ENCODE results near the gene SNORC. TPM values are rescaled to one million over a fixed set of nuclear protein-coding genes. Genes with fewer than 3 reads are reported as not detected.

Gene SNORC
- total RNA-seq, 1 donor from 2014 or later = 1.3 TPM

DNA sequence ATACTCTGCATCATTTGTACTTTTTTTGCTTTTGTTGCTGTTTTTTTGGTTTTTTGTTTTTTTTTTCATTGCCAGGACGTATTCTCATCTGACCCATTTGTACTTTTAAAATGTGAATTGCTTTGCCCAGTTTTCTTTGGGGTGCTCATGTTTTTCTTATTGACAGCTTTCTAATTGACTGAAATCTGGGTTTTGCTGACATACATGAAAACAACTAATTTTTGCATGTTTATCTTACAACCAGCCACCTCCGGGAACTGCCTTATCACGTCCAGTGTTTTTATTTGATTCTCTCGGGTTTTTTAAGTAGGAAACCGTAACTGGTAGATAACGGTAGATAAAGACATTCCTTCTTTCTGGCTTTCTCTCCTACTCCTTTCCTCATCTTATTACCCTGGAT lies 38.6 kb downstream of the SNORC start:
- intact Hi-C loops (cut with micrococcal nuclease) = no loop called here
- DNase-seq = no peak
- ATAC-seq = no peak

GRCh38 chr2:232910376-232910775 lies 40.3 kb downstream of the SNORC start:
- ATAC-seq = no peak
- no peak for DNase-seq
- intact Hi-C loops (cut with micrococcal nuclease) = no loop called here

DNA sequence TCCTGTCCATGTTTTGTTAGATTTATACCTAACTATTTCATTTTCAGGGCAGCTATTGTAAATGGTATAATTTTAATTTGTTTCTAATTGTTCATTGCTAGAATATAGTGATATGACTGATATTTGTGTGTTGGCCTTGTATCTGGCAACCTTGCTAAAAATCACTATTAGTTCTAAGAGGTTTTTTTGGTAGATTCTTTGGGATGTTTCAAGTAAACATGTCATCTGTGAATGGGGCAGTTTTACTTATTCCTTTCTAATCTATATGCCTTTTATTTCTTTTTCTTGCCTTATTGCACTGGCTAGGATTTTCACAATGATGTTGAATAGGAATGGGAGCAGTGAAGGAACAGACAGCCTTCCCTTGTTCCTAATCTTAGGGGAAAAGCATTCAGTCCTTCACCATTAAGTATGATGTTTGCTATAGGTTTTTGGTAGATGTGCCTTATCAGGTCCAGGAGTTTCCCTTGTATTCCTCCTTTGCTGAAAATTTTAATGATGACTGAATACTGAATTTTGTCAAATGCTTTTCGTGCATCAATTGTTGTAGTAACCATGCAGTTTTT lies 41.7 kb downstream of the SNORC start:
- ATAC-seq (no peak), DNase-seq (no peak)
- intact Hi-C loops (cut with micrococcal nuclease) = no loop called here

DNA sequence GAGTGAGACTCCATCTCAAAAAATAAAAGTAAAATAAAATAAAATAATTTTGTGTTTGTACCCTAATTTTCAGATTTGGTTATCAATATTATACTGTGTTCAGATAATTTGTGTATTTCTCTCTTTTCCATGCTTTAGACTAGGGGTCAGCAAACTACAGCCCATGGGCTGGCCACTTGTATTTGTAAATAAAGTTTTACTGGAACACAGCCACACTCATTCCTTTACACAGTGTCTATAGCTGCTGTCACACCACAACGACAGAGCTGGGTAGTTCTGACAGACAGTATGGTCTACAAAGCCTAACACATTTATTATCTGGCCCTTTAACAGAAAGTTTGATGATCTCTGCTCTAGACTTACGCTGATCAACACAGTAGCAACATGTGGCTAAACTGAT lies 43.8 kb downstream of the SNORC start:
- ATAC-seq (no peak), DNase-seq (no peak)
- intact Hi-C loops (cut with micrococcal nuclease) = no loop called here

- intact Hi-C loops (cut with micrococcal nuclease) = no loop called here
- DNase-seq (no peak), ATAC-seq (no peak)
Measured at GRCh38 chr2:232919141-232919540, 49.1 kb downstream of the SNORC start.

DNA sequence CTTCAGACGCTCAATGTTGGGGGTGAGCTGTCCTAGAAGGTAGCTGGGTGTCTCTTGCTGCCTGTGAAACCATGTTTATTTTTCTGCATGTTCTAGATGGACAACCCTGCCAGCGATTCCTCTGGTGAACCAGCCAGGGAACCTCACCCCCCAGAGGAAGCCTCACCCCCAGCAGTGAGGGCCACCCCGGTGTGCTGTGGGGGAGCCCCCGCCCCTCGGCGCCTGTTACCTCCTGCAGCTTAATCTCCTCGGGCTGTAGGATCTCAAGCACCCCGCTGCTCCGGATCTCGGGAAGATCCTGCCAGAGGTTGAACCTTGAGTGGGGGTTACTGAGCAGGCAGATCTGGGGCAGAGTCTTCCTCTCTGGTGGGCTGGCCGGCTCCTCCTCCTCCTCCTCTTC lies 50.0 kb downstream of the SNORC start:
- intact Hi-C loops (cut with micrococcal nuclease) = no loop called here
- DNase-seq (no peak), ATAC-seq (no peak)

GRCh38 chr2:232920760-232921159 lies 50.7 kb downstream of the SNORC start:
- DNase-seq (no peak), ATAC-seq (no peak)
- intact Hi-C loops (cut with micrococcal nuclease) = no loop called here

- intact Hi-C loops (cut with micrococcal nuclease) = no loop called here
- no peak for DNase-seq
- ATAC-seq = no peak
Measured at GRCh38 chr2:232924433-232924832, 54.4 kb downstream of the SNORC start.

- ATAC-seq (no peak), DNase-seq (no peak)
- intact Hi-C loops (cut with micrococcal nuclease) = no loop called here
Measured at GRCh38 chr2:232925153-232925820, 55.2 kb downstream of the SNORC start.

GRCh38 chr2:232925821-232926156 lies 55.7 kb downstream of the SNORC start:
- DNase-seq (no peak), ATAC-seq (no peak)
- intact Hi-C loops (cut with micrococcal nuclease) = no loop called here

DNA sequence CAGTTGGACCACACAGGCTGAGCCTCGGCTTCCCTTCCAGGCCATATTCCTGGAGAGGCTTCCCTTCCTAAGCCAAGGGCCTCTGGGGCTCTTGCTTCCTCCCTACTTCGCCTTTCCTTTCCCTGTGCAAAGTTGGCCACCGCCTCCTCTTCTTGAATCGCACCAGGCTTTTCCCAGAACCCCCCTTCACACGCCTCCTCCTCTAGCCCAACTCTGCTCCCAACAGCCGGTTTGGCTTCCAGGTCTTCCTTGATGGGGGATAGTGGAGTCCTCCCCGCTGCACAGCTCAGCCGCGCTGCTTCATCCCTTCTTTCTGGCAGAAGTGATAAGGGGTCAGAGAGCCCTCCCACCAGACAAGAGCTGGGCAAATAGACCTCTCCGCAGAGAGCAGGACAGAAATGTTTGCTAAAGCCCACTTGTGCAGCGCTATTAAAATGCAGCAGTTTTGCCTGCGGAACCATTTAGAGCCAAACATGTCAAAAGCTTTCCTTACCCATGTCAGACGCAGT lies 56.4 kb downstream of the SNORC start:
- DNase-seq = no peak
- no peak for ATAC-seq
- intact Hi-C loops (cut with micrococcal nuclease) = no loop called here

GRCh38 chr2:232927032-232927792 lies 57.1 kb downstream of the SNORC start:
- intact Hi-C loops (cut with micrococcal nuclease) = no loop called here
- peak; percentile 30 for DNase-seq
- peak; percentile 36 for ATAC-seq

DNA sequence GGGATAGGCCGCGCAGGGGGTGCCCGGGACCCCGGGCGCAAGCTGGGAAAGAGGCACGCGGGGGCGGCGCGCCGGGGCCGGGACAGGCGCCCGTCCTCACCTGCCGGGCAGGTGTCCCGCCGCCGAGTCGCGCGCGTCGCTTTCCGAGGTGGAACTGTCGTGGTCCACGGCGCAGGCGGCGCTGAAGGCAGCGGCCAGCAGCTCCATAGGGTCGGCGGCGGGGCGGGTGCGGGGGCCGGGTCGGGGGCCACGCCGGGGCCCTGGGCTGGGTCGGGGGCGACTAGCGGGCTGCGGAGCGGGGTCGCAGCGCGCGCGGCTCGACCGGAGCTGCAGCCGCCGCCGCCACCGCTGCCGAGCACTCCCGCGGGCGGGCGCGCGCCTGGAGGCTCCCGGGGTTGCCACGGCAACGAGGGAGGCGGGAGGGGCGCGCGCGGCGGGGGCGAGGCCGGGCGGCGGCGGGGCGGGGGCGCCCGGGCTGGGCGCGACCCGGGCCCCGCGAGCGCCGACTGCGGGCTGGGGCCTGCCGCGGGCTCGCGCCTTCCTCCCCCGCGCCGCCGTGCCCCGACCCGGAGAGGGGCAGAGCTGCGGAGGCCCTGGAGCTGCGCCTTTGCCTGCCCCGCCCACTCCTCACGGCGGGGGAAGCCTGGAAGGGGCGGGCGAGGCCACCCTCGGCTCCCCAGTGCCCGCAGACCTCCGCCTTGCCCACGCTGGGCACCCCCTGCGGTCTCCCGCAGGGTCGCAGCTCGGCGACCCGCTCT lies 57.9 kb downstream of the SNORC start:
- intact Hi-C loops (cut with micrococcal nuclease) = no loop called here
- ATAC-seq (no peak), DNase-seq (no peak)

Other genes with a start within 250 kb of the SNORC start
- gene EFHD1, start 236.7 kb upstream of the SNORC start, total RNA-seq = 21.7 TPM
- gene GIGYF2, start 172.9 kb upstream of the SNORC start, total RNA-seq = 59.2 TPM
- gene KCNJ13, start 93.7 kb upstream of the SNORC start, total RNA-seq = not detected
- gene NGEF, start 143.0 kb downstream of the SNORC start, total RNA-seq = not detected
- gene NEU2, start 162.4 kb downstream of the SNORC start, total RNA-seq = not detected
- 5.8 TPM for gene INPP5D, start 190.1 kb downstream of the SNORC start, total RNA-seq

Data from left ventricle myocardium superior (tissue), 1 donor.